Cerebellar cortex (tissue), 1 donor: ENCODE measurements around the gene LIPA.
"Not testable (repeated sequence)": the region's sequence is repeated elsewhere in the genome, so short reads cannot be mapped to it uniquely, and the experiment has no call there.

ENCODE experiments used
- DNase-seq: peaks from one replicate; pipeline ENCODE4 v3.0.0-alpha.2; 2015; ENCODE audit warnings: low spot score

LIPA gene

GRCh38 chr10:89207801-89208551 lies 43.6 kb downstream of the LIPA start:
- no peak for DNase-seq

GRCh38 chr10:89207181-89207800 lies 44.3 kb downstream of the LIPA start, which contains the start of gene CH25H:
CH25H (minus strand) TSS chr10:89207317; CDS start chr10:89207292, 25 bp downstream.
- DNase-seq, result peak; percentile 64

GRCh38 chr10:89206402-89207180 lies 45.0 kb downstream of the LIPA start:
- DNase-seq, result no peak

- no peak for DNase-seq
Observed at GRCh38 chr10:89204621-89205185, 46.9 kb downstream of the LIPA start.

GRCh38 chr10:89203237-89203636 lies 48.3 kb downstream of the LIPA start:
- no peak for DNase-seq

GRCh38 chr10:89202033-89202425 lies 49.5 kb downstream of the LIPA start:
- DNase-seq, result no peak

GRCh38 chr10:89201345-89202032 lies 50.1 kb downstream of the LIPA start:
- DNase-seq, result no peak

GRCh38 chr10:89197473-89197872 lies 54.1 kb downstream of the LIPA start:
- DNase-seq, result no peak

GRCh38 chr10:89191301-89191700 lies 60.3 kb downstream of the LIPA start:
- DNase-seq, result not testable (repeated sequence)

- no peak for DNase-seq
Observed at GRCh38 chr10:89189211-89189734, 62.3 kb downstream of the LIPA start.

- no peak for DNase-seq
Observed at GRCh38 chr10:89185658-89186057, 65.9 kb downstream of the LIPA start.

- no peak for DNase-seq
Observed at GRCh38 chr10:89184638-89185037, 66.9 kb downstream of the LIPA start.

- DNase-seq, result no peak
Observed at GRCh38 chr10:89183571-89183970, 68.0 kb downstream of the LIPA start.

GRCh38 chr10:89182894-89183293 lies 68.7 kb downstream of the LIPA start:
- no peak for DNase-seq

- no peak for DNase-seq
Observed at GRCh38 chr10:89175816-89176215, 75.8 kb downstream of the LIPA start.

- no peak for DNase-seq
Observed at GRCh38 chr10:89173075-89173474, 78.5 kb downstream of the LIPA start.

GRCh38 chr10:89171996-89172395 lies 79.6 kb downstream of the LIPA start:
- DNase-seq, result no peak

GRCh38 chr10:89171263-89171872 lies 80.2 kb downstream of the LIPA start:
- no peak for DNase-seq

- not testable (repeated sequence) for DNase-seq
Observed at GRCh38 chr10:89168354-89168900, 83.1 kb downstream of the LIPA start.

GRCh38 chr10:89167915-89168314 lies 83.7 kb downstream of the LIPA start:
- DNase-seq, result no peak

- DNase-seq, result no peak
Observed at GRCh38 chr10:89165923-89166322, 85.7 kb downstream of the LIPA start.
